ENCODE results near the gene SHISAL1. TPM values are rescaled to one million over a fixed set of nuclear protein-coding genes. Genes with fewer than 3 reads are reported as not detected.

Gene SHISAL1
- total and polyA plus RNA-seq, 4 donors: 0.12 to 0.74 (median 0.34) TPM

GRCh38 chr22:44211256-44211945 lies 101.3 kb downstream of the SHISAL1 start:
- ATAC-seq (ENCODE audit: insufficient read depth, low FRiP score): no peak
- no peaks in the 10 kb centered on the region for H3K27me3 ChIP-seq (ENCODE audit: control insufficient read depth in 3 of 3, insufficient read depth in 3 of 3, low read length in 2 of 3)
- H3K36me3 ChIP-seq (ENCODE audit: control insufficient read depth in 4 of 4, insufficient read depth in 4 of 4, low read length in 4 of 4): no peaks in the 10 kb centered on the region
- peaks cover 0 to 16% (median 0%) of the 10 kb centered on the region in 5 donors for H3K4me1 ChIP-seq (ENCODE audit: control insufficient read depth in 5 of 5, insufficient read depth in 5 of 5, low read length in 5 of 5)
- H3K4me3 ChIP-seq: no peak overlapping the region
- TF ChIP-seq CTCF (IDR thresholded peaks at IDR 0.05; ENCODE audit: control extremely low read depth, extremely low read depth): no peak
- DNase-seq: peak; percentile 15 to 47 (median 26)
- peaks cover 0 to 10% (median 3%) of the 10 kb centered on the region in 4 donors for H3K9me3 ChIP-seq (ENCODE audit: control insufficient read depth in 4 of 4, insufficient read depth in 3 of 4, low read length in 3 of 4)
- H3K9ac ChIP-seq (ENCODE audit: insufficient read depth in 1 of 2, low read length in 2 of 2): peak overlapping the region in 1 of 2 donors; percentile 23
- 66 to 67% methylated on average over 6 of the region's 6 CpGs for WGBS, 2 donors
- H3K27ac ChIP-seq (ENCODE audit: low read depth in 1 of 2, low read length in 1 of 2): no peak overlapping the region

DNA sequence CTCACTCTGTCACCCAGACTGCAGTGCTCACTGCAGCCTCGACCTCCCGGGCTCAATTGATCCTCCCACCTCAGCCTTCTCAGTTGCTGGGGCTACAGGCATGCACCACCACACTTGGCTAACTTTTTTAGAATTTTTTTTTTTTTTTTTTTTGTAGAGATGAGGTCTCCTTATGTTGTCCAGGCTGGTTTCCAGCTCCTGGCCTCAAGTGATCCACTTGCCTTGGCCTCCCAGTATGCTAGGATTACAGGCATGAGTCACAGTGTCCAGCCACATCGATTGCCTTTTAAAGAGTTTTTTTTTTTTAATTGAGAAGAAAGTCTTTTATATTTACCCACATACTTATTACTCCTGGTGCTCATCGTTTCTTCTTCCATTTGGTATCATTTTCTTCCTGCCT lies 102.0 kb downstream of the SHISAL1 start:
- Histone ChIP-seq H3K27ac (ENCODE audit: low read depth in 1 of 2, low read length in 1 of 2) (no peak overlapping the region), H3K36me3 (ENCODE audit: control insufficient read depth in 4 of 4, insufficient read depth in 4 of 4, low read length in 4 of 4) (no peaks in the 10 kb centered on the region), H3K9ac (ENCODE audit: insufficient read depth in 1 of 2, low read length in 2 of 2) (no peak overlapping the region), H3K9me3 (ENCODE audit: control insufficient read depth in 4 of 4, insufficient read depth in 3 of 4, low read length in 3 of 4) (peaks cover 0 to 10% (median 3%) of the 10 kb centered on the region in 4 donors), H3K4me3 (no peak overlapping the region), H3K27me3 (ENCODE audit: control insufficient read depth in 3 of 3, insufficient read depth in 3 of 3, low read length in 2 of 3) (no peaks in the 10 kb centered on the region), H3K4me1 (ENCODE audit: control insufficient read depth in 5 of 5, insufficient read depth in 5 of 5, low read length in 5 of 5) (peaks cover 0 to 16% (median 0%) of the 10 kb centered on the region in 5 donors)
- ATAC-seq (ENCODE audit: insufficient read depth, low FRiP score) (no peak), DNase-seq (no peak)
- TF ChIP-seq CTCF (IDR thresholded peaks at IDR 0.05; ENCODE audit: control extremely low read depth, extremely low read depth): no peak
- 83 to 90% methylated on average over 4 of the region's 4 CpGs for WGBS, 2 donors

DNA sequence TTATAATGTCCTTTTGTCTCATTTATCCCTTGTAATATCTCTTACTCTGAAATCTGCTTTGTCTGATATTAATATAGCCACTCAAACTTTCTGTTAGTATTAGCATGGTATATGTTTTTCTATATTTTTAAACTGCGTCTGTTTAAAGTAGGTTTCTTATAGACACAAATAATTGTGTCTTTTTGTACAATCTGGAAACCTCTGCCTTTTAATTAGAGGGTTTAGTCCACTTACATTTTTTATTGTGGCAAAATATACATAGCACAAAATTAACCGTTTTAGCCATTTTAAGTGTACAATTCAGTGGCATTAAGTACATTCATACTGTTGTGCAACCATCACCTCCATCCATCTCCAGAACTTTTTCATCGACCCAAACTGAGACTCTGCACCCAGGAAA lies 103.4 kb downstream of the SHISAL1 start:
- H3K4me3 ChIP-seq: no peak overlapping the region
- TF ChIP-seq CTCF (IDR thresholded peaks at IDR 0.05; ENCODE audit: control extremely low read depth, extremely low read depth): no peak
- ATAC-seq (ENCODE audit: insufficient read depth, low FRiP score): no peak
- H3K27ac ChIP-seq (ENCODE audit: low read depth in 1 of 2, low read length in 1 of 2): no peak overlapping the region
- peaks cover 0 to 16% (median 0%) of the 10 kb centered on the region in 5 donors for H3K4me1 ChIP-seq (ENCODE audit: control insufficient read depth in 5 of 5, insufficient read depth in 5 of 5, low read length in 5 of 5)
- 87 to 92% methylated on average over 3 of the region's 3 CpGs for WGBS, 2 donors
- DNase-seq: no peak
- peaks cover 0 to 7% (median 1%) of the 10 kb centered on the region in 4 donors for H3K9me3 ChIP-seq (ENCODE audit: control insufficient read depth in 4 of 4, insufficient read depth in 3 of 4, low read length in 3 of 4)
- no peak overlapping the region for H3K9ac ChIP-seq (ENCODE audit: insufficient read depth in 1 of 2, low read length in 2 of 2)
- no peaks in the 10 kb centered on the region for H3K36me3 ChIP-seq (ENCODE audit: control insufficient read depth in 4 of 4, insufficient read depth in 4 of 4, low read length in 4 of 4)
- H3K27me3 ChIP-seq (ENCODE audit: control insufficient read depth in 3 of 3, insufficient read depth in 3 of 3, low read length in 2 of 3): peaks cover 0 to 3% (median 0%) of the 10 kb centered on the region in 3 donors
